ENCODE measurements around the gene IL10RA. TPM values are rescaled to one million over a fixed set of nuclear protein-coding genes. Genes with fewer than 3 reads are reported as not detected.
A peak's percentile ranks its signal among the peaks of the same experiment; 100 is the strongest.

The IL10RA gene
- total and polyA plus RNA-seq, 9 of the 15 experiments (the other 6 are each of a cell fraction or from before 2014, with no cell fraction given): 0.17 to 17.3 (median 2.9) TPM

GRCh38 chr11:118018401-118018800, 32.2 kb downstream of the IL10RA start (continued):
- TF ChIP-seq ATF3 (IDR thresholded peaks at IDR 0.05) (peak; percentile 19; the same call in 1 of the 2 replicates), ATF3 (CRISPR knock-in tag; conservative IDR thresholded peaks at IDR 0.05) (no peak)

- no TSS peak for BruUV-seq (replicated peaks)
- H3K27me3 ChIP-seq (ENCODE audit: control insufficient read depth in 2 of 2, insufficient read depth in 2 of 2, low read length in 2 of 2): no peaks in the 10 kb centered on the region
- CTCF ChIA-PET (ENCODE audit: low intra/inter-chr PET ratio): no interaction called here
- no peak overlapping the region for H2AFZ ChIP-seq (ENCODE audit: low read depth, low read length)
- POLR2A ChIA-PET: interaction anchor here (0.6 to 1.2 kb wide), 3 partner anchors 9 to 772 kb away, joined by 3 read pairs; no protein-coding TSS in a partner anchor
- H3K9me3 ChIP-seq (replicated peaks; ENCODE audit: control insufficient read depth, insufficient read depth, low read depth, low read length): no peaks in the 10 kb centered on the region
- no peak overlapping the region for H3K4me3 ChIP-seq
- H3K4me2 ChIP-seq (ENCODE audit: insufficient read depth, low read length): no peak overlapping the region
- H3K27ac ChIP-seq (ENCODE audit: extremely low read depth, low read depth, low read length): no peak overlapping the region
- peak; percentile 45 for TF ChIP-seq RBM25 (IDR thresholded peaks at IDR 0.05; ENCODE audit: low read depth, low read length, severe bottlenecking)
- no peak for TF ChIP-seq ETS1 (conservative IDR thresholded peaks at IDR 0.05; ENCODE audit: control insufficient read depth, low read depth, low read length)
- peak in 1 of 2 experiments; percentile 69; a peak in 2 of 3 replicates for TF ChIP-seq CBX3 (IDR thresholded peaks at IDR 0.05; ENCODE audit: borderline replicate concordance in 1 of 2, low read length in 2 of 2)
- TF ChIP-seq ZMIZ1 (IDR thresholded peaks at IDR 0.05; ENCODE audit: low read depth in 2 of 2, low read length in 2 of 2): no peak
- TF ChIP-seq TRIM28 (IDR thresholded peaks at IDR 0.05): 0 out of 2 replicates have a peak, but pooled peaks have one; percentile 50
- no peak for TF ChIP-seq FUS (optimal IDR thresholded peaks at IDR 0.05; ENCODE audit: low read depth, low read length)
- 0 out of 2 replicates have a peak, but pooled peaks have one; percentile 29 for TF ChIP-seq SMARCA5 (IDR thresholded peaks at IDR 0.05)
- no peak for TF ChIP-seq VEZF1 (CRISPR knock-in tag; IDR thresholded peaks at IDR 0.05)
- TF ChIP-seq NCOA6 (IDR thresholded peaks at IDR 0.05): no peak
- no peak for TF ChIP-seq ARHGAP35 (IDR thresholded peaks at IDR 0.05; ENCODE audit: partially characterized antibody)
- no peak for TF ChIP-seq ZNF197 (CRISPR knock-in tag; IDR thresholded peaks at IDR 0.05; ENCODE audit: low read depth)
- TF ChIP-seq E2F3 (CRISPR knock-in tag; IDR thresholded peaks at IDR 0.05): no peak
- no peak for DNase-seq (ENCODE audit: extremely low read depth in 1 of 4, low spot score in 3 of 4)
- peaks cover 0 to 3% of the 10 kb centered on the region in 2 experiments; a peak in 1 of 5 replicates for H3K4me1 ChIP-seq (replicated peaks in 1 of 2; ENCODE audit: control insufficient read depth in 2 of 2, insufficient read depth in 2 of 2, low read length in 2 of 2)
- H4K20me1 ChIP-seq (replicated peaks; ENCODE audit: control insufficient read depth, insufficient read depth, low read length): no peaks in the 10 kb centered on the region
- WGBS (ENCODE audit: insufficient coverage, low coverage, missing lambda C conversion rate): 50% methylated on average over 1 of the region's 1 CpG
- ATAC-seq: no peak
- in situ Hi-C loops (cut with MboI): no loop called here
- FAIRE-seq: no peak
- no peaks in the 10 kb centered on the region for H3K36me3 ChIP-seq (ENCODE audit: control insufficient read depth, insufficient read depth, low read length)
- H3K9ac ChIP-seq (ENCODE audit: insufficient read depth in 1 of 2, low read depth in 2 of 2, low read length in 2 of 2): no peak overlapping the region
- no peaks in the 10 kb centered on the region for H3K9me1 ChIP-seq (ENCODE audit: control insufficient read depth, insufficient read depth, low read length)
- no peaks in the 10 kb centered on the region for H3K79me2 ChIP-seq (ENCODE audit: control insufficient read depth, insufficient read depth, low read length)
- intact Hi-C loops (cut with micrococcal nuclease): no loop called here
These were observed 35.0 kb downstream of the IL10RA start for GRCh38 chr11:118021146-118021545.
